ENCODE data around the gene ARHGEF4.
"Not testable (repeated sequence)": the region's sequence is repeated elsewhere in the genome, so short reads cannot be mapped to it uniquely, and the experiment has no call there.

Gene ARHGEF4

GRCh38 chr2:130884503-130884902, 47.8 kb downstream of the ARHGEF4 start:
- DNase-seq (ENCODE audit: low spot score) = no peak

- no peak for DNase-seq (ENCODE audit: low spot score)
Measured at GRCh38 chr2:130887643-130888042, 50.9 kb downstream of the ARHGEF4 start.

GRCh38 chr2:130890941-130891669, 54.4 kb downstream of the ARHGEF4 start:
- no peak for DNase-seq (ENCODE audit: low spot score)

- no peak for DNase-seq (ENCODE audit: low spot score)
Measured at GRCh38 chr2:130891966-130892365, 55.3 kb downstream of the ARHGEF4 start.

GRCh38 chr2:130892793-130893785, 56.4 kb downstream of the ARHGEF4 start:
- no peak for DNase-seq (ENCODE audit: low spot score)

GRCh38 chr2:130894326-130894942, 57.7 kb downstream of the ARHGEF4 start:
- no peak for DNase-seq (ENCODE audit: low spot score)

GRCh38 chr2:130896813-130897212, 60.1 kb downstream of the ARHGEF4 start:
- DNase-seq (ENCODE audit: low spot score) = no peak

- DNase-seq (ENCODE audit: low spot score) = no peak
Measured at GRCh38 chr2:130898553-130898952, 61.8 kb downstream of the ARHGEF4 start.

- no peak for DNase-seq (ENCODE audit: low spot score)
Measured at GRCh38 chr2:130899306-130899705, 62.6 kb downstream of the ARHGEF4 start.

GRCh38 chr2:130901061-130901460, 64.3 kb downstream of the ARHGEF4 start:
- DNase-seq (ENCODE audit: low spot score) = no peak

GRCh38 chr2:130901626-130902025, 64.9 kb downstream of the ARHGEF4 start:
- not testable (repeated sequence) for DNase-seq (ENCODE audit: low spot score)

- no peak for DNase-seq (ENCODE audit: low spot score)
Measured at GRCh38 chr2:130908832-130909231, 72.1 kb downstream of the ARHGEF4 start.

- no peak for DNase-seq (ENCODE audit: low spot score)
Measured at GRCh38 chr2:130910931-130911330, 74.2 kb downstream of the ARHGEF4 start.

- no peak for DNase-seq (ENCODE audit: low spot score)
Measured at GRCh38 chr2:130911482-130911881, 74.8 kb downstream of the ARHGEF4 start.

GRCh38 chr2:130911996-130912395, 75.3 kb downstream of the ARHGEF4 start:
- no peak for DNase-seq (ENCODE audit: low spot score)

- DNase-seq (ENCODE audit: low spot score) = no peak
Measured at GRCh38 chr2:130912471-130912870, 75.8 kb downstream of the ARHGEF4 start.

- DNase-seq (ENCODE audit: low spot score) = no peak
Measured at GRCh38 chr2:130913891-130914290, 77.2 kb downstream of the ARHGEF4 start.

- DNase-seq (ENCODE audit: low spot score) = no peak
Measured at GRCh38 chr2:130915149-130915548, 78.4 kb downstream of the ARHGEF4 start.

- DNase-seq (ENCODE audit: low spot score) = no peak
Measured at GRCh38 chr2:130915595-130916437, 79.1 kb downstream of the ARHGEF4 start.

GRCh38 chr2:130916438-130916705, 79.7 kb downstream of the ARHGEF4 start:
- DNase-seq (ENCODE audit: low spot score) = no peak

- no peak for DNase-seq (ENCODE audit: low spot score)
Measured at GRCh38 chr2:130917006-130917688, 80.4 kb downstream of the ARHGEF4 start.

Measured in kidney capillary endothelial cell (primary cell).